K562 (cell line): ENCODE data around the gene B3GALT6. TPM values are rescaled to one million over a fixed set of nuclear protein-coding genes. Genes with fewer than 3 reads are reported as not detected.

Source experiments
- ARID4B ChIP-seq: sonication (generic); formaldehyde crosslinking; IDR thresholded peaks from 2 replicates; pipeline ENCODE4 v1.8.0; 2022; ENCODE audit warnings: mild to moderate bottlenecking, missing genetic modification reagents
- ATF6 ChIP-seq: sonication (generic); formaldehyde crosslinking; IDR thresholded peaks from 2 replicates; pipeline ENCODE4 v1.4.0; 2020; ENCODE audit warnings: mild to moderate bottlenecking, missing genetic modification reagents
- CC2D1A ChIP-seq: fragments of 450-650 bp; IDR thresholded peaks from 2 replicates; pipeline ENCODE4 v1.6.1; 2017; ENCODE audit warnings: mild to moderate bottlenecking
- E4F1 ChIP-seq: fragments of 250-450 bp; sonication (Bioruptor Pico); IDR thresholded peaks from 2 replicates; pipeline ENCODE4 v1.5.0; 2021; ENCODE audit warnings: mild to moderate bottlenecking, borderline replicate concordance
- ERF ChIP-seq: fragments of 450-650 bp; formaldehyde crosslinking; IDR thresholded peaks from 2 replicates; pipeline ENCODE4 v1.4.0; 2020; ENCODE audit warnings: mild to moderate bottlenecking, mixed read lengths
- HNRNPH1 ChIP-seq: fragments of 200-400 bp; formaldehyde crosslinking; optimal IDR thresholded peaks from 2 replicates; pipeline ENCODE3; 2017; ENCODE audit warnings: low read depth, mild to moderate bottlenecking, low read length, moderate library complexity
- LARP7 ChIP-seq: fragments of 450-650 bp; IDR thresholded peaks from 2 replicates; pipeline ENCODE4 v1.6.1; 2016
- MCM7 ChIP-seq, 2 experiments: fragments of 450-650 bp; IDR thresholded peaks; 2 replicates each; pipeline ENCODE4 v1.6.1; 2016 to 2018
- NCOA2 ChIP-seq, 2 experiments: fragments of 450-650 bp; IDR thresholded peaks; 2 replicates each; pipeline ENCODE4 v1.6.1; 2018; ENCODE audit warnings: mild to moderate bottlenecking in 2 of 2, moderate library complexity in 1 of 2; ENCODE audit not compliant: partially characterized antibody in 2 of 2
- RBM39 ChIP-seq: fragments of 200-400 bp; formaldehyde crosslinking; optimal IDR thresholded peaks from 2 replicates; pipeline ENCODE3; 2018; ENCODE audit warnings: low read depth, low read length
- ZBTB49 ChIP-seq: sonication (generic); formaldehyde crosslinking; IDR thresholded peaks from 2 replicates; pipeline ENCODE4 v1.8.0; 2022; ENCODE audit warnings: missing genetic modification reagents, mild to moderate bottlenecking, borderline replicate concordance
- ZFX ChIP-seq: sonication (generic); formaldehyde crosslinking; IDR thresholded peaks from 2 replicates; pipeline ENCODE4 v1.8.0; 2022; ENCODE audit warnings: mild to moderate bottlenecking, missing genetic modification reagents, moderate library complexity
- polyA plus RNA-seq, 8 experiments: library from polyadenylated mRNA; depleted of rRNA in 4 of 8; stranded (reverse) in 5 of 8; unstranded in 3 of 8; fragments of >200 nt; fragmentation: Nextera tagmentation in 2 of 8; fragmentation: Illumina TruSeq in 1 of 8; extraction: Ambion mirVana in 2 of 8; extraction: Trizol in 1 of 8; gene quantifications; 2 replicates each; pipeline versions ENCODE4 v1.2.1 to v1.2.3, GENCODE V29; 2011 to 2014; ENCODE audit warnings: inconsistent platforms in 1 of 8, missing spikeins in 1 of 8
- total RNA-seq, 7 experiments: library from RNA; depleted of rRNA in 6 of 7; stranded (reverse); fragments of >200 nt in 6 of 7; fragmentation: Illumina TruSeq in 2 of 7; extraction: Trizol in 2 of 7; gene quantifications; 2 replicates each; pipeline versions ENCODE4 v1.2.1 to v1.2.3, GENCODE V29; 2011 to 2021; ENCODE audit warnings: low replicate concordance in 1 of 7
- TF ChIP-seq, protein P1 (sequence below): IDR thresholded peaks from 2 replicates; pipeline ENCODE4 v1.6.1; 2011; ENCODE audit warnings: borderline replicate concordance, low read depth, mild to moderate bottlenecking, moderate library complexity, low read length; ENCODE audit not compliant: insufficient read depth, poor library complexity, severe bottlenecking

Gene B3GALT6
- total and polyA plus RNA-seq, 9 of the 15 experiments (the other 6 are each of a cell fraction or from before 2014, with no cell fraction given) = 0.68 to 29.8 (median 9.9) TPM

- no peak for TF ChIP-seq ZBTB49
- no peak for TF ChIP-seq NCOA2 (IDR thresholded peaks at IDR 0.05; ENCODE audit: partially characterized antibody in 2 of 2)
- no peak for TF ChIP-seq E4F1
- peak; percentile 87; the same call in 1 of the 2 replicates for TF ChIP-seq ARID4B (CRISPR knock-in tag)
- peak; percentile 87 for TF ChIP-seq ERF (CRISPR knock-in tag)
- no peak for TF ChIP-seq HNRNPH1
- TF ChIP-seq LARP7 = no peak
- peak; percentile 56; the same call in 1 of the 2 replicates for TF ChIP-seq ATF6
- TF ChIP-seq, protein P1, sequence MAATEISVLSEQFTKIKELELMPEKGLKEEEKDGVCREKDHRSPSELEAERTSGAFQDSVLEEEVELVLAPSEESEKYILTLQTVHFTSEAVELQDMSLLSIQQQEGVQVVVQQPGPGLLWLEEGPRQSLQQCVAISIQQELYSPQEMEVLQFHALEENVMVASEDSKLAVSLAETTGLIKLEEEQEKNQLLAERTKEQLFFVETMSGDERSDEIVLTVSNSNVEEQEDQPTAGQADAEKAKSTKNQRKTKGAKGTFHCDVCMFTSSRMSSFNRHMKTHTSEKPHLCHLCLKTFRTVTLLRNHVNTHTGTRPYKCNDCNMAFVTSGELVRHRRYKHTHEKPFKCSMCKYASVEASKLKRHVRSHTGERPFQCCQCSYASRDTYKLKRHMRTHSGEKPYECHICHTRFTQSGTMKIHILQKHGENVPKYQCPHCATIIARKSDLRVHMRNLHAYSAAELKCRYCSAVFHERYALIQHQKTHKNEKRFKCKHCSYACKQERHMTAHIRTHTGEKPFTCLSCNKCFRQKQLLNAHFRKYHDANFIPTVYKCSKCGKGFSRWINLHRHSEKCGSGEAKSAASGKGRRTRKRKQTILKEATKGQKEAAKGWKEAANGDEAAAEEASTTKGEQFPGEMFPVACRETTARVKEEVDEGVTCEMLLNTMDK = no peak
- no peak for TF ChIP-seq RBM39
- TF ChIP-seq MCM7 (IDR thresholded peaks at IDR 0.05) = no peak
- no peak for TF ChIP-seq CC2D1A
- TF ChIP-seq ZFX (CRISPR knock-in tag) = peak; percentile 93
Measured at GRCh38 chr1:1231400-1232207, 433 bp upstream of the B3GALT6 start, which contains the start of gene SDF4 (continued).
